Natural killer cell treated with Interleukin-12 subunit alpha and Interleukin-12 subunit beta and Interleukin-15 and Interleukin-18, amount 100 ng/mL, for 72 hours (primary cell): ENCODE data around the gene FANCC. TPM values are rescaled to one million over a fixed set of nuclear protein-coding genes. Genes with fewer than 3 reads are reported as not detected.

ENCODE experiments used
- ATAC-seq, 2 donors: fragments of 150-1000 bp; cut with Tn5 transposase in 1 of 2; sonication (Bioruptor Pico), chemical (Tn5 transposase) in 1 of 2; 2 replicates each; pipeline ENCODE4 v1.10.0; 2021
- DNase-seq: peaks from one replicate; pipeline ENCODE4 v3.0.0; 2022; ENCODE audit warnings: low spot score
- H3K27ac Mint-ChIP-seq, 2 donors: 1 replicate in 1 of 2; 2 replicates in 1 of 2; pipeline ENCODE4 v1.8.0; 2022; ENCODE audit warnings: mixed read lengths in 2 of 2, mild to moderate bottlenecking in 1 of 2, moderate library complexity in 1 of 2
- H3K27me3 Mint-ChIP-seq, 2 donors: 1 replicate in 1 of 2; 2 replicates in 1 of 2; pipeline ENCODE4 v1.8.0; 2022; ENCODE audit warnings: mixed read lengths in 2 of 2
- H3K36me3 Mint-ChIP-seq: one replicate; pipeline ENCODE4 v1.8.0; 2022; ENCODE audit warnings: mixed read lengths
- H3K4me1 Mint-ChIP-seq, 2 donors: 1 replicate in 1 of 2; 2 replicates in 1 of 2; pipeline ENCODE4 v1.8.0; 2022; ENCODE audit warnings: low read depth in 2 of 2, mixed read lengths in 2 of 2, mild to moderate bottlenecking in 1 of 2
- H3K4me3 Mint-ChIP-seq: one replicate; pipeline ENCODE4 v1.8.0; 2022; ENCODE audit warnings: mixed read lengths
- H3K9me3 Mint-ChIP-seq: 2 replicates; pipeline ENCODE4 v1.8.0; 2022; ENCODE audit warnings: mixed read lengths
- total RNA-seq, 2 donors: library from RNA; stranded (reverse); gene quantifications; one replicate each; pipeline ENCODE4 v1.2.3, GENCODE V29; 2022

Gene FANCC
- total RNA-seq, 2 donors from 2014 or later, result 13.5 to 30.5 TPM

DNA sequence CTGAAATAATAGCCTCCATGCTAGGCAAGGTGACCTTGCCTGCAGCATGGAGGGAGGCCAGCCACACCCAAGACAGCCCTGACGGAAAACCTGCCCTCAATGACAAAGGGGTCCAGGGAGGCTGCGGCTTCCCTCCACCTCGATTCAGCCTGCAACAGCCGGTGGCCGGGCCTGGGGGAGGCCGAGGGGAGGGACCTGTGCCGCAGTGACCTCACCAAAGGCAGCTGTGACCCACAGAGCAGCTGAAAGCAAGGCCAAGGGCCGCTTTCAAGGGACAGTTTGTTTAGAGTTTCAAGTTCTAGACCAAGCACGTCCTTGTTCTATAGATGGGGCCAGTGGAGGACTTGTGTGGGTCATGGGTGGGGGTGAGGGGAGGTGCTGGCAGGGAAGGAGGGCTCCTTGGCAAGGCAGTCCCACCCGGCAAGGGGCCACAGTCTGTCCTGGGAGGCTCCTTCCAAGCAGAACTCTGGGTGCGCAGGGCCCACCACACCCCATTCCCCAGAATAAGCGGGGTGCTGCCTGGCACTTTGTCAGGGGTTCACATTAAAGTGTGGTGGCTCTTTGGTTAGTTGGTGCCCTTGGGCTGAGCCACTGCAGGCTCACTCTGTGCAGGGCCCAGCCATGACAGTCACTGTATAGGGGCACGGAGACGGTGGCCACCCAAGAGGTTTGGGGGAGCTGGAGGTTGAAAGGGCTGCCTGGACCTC lies 226.5 kb downstream of the FANCC start:
- DNase-seq (peak; percentile 48), ATAC-seq (no peak)
- Mint-ChIP-seq H3K36me3 (no peaks in the 10 kb centered on the region), H3K27ac (no peak overlapping the region), H3K27me3 (no peaks in the 10 kb centered on the region), H3K4me1 (peaks cover 14 to 15% of the 10 kb centered on the region in 2 donors), H3K9me3 (no peaks in the 10 kb centered on the region), H3K4me3 (no peak overlapping the region)

DNA sequence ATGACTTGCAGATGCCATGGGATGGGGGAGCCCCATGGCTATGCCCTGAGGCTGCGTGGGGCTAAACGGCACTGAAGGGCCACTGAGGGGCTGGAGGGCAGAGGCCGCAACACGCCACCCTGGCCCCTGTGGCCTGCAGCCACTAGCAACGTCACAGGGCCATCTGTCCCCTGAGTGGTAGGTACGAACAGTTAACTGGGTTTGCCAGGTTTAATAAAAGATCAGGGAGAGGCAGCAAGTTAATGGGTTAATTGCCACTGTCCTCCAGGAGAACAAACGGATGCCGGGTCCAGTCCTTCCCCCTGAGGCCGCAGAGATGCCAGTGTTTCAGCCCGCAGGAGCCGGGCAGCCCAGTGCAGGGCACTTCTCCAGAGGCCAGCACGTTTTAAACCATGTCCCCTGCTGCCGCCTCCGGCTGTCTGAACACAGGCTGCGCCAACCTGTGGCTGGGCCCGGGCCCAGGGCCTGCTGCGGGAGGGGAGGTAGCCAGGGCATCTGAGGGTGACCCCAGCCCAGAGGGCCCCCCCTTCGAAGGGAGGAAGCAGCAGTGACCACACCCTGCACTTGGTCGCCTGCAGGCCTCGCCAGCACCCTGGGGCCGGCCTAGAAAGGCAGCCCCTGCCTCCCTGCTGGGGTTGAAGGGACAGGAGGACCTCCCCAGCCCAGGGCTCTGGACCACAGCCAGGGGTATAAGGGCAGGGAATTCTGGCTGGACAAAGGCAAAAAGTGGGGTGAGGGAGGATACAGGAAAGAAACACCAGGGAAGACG lies 227.3 kb downstream of the FANCC start:
- Mint-ChIP-seq H3K36me3 (no peaks in the 10 kb centered on the region), H3K9me3 (no peaks in the 10 kb centered on the region), H3K4me1 (peaks cover 14 to 15% of the 10 kb centered on the region in 2 donors), H3K27ac (no peak overlapping the region), H3K27me3 (no peaks in the 10 kb centered on the region), H3K4me3 (no peak overlapping the region)
- DNase-seq (no peak), ATAC-seq (no peak)

DNA sequence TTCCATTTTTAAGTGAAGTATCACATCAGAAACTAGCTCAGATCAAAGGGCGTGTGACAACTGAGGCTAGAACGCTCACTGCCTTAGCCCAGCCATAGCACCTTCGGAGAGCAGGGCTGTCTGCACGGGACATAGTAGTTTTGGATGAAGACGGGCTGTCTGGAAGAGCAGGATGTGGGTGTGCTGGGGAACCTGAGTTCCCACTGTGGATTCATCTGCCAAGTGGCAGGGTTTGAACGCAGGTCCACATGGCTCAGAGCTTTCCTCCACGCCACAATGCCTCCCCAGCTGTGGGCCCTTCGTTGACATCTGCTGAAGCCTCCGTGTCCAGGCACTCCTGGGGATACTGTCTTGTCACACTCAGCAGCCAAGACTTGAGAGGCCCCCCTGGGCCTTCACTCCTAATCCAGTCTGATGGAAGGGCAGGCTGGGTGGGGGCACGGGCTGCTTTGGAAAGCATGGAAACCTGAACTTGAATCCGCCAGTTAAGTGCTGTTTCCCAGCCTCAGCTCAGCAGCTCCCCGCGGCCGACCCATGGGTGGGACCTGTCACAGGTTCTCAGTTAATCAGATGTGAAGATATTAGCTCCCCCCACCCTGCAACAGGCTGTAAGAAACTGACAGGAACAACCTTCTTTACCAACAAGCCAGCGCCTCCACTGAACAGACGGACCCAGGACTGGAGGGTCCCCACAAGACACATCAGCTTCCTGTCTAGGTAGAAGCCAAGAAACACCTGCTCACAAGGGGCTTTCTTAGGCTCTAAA lies 228.1 kb downstream of the FANCC start:
- no peaks in the 10 kb centered on the region for H3K36me3 Mint-ChIP-seq
- H3K27me3 Mint-ChIP-seq, result no peaks in the 10 kb centered on the region

DNA sequence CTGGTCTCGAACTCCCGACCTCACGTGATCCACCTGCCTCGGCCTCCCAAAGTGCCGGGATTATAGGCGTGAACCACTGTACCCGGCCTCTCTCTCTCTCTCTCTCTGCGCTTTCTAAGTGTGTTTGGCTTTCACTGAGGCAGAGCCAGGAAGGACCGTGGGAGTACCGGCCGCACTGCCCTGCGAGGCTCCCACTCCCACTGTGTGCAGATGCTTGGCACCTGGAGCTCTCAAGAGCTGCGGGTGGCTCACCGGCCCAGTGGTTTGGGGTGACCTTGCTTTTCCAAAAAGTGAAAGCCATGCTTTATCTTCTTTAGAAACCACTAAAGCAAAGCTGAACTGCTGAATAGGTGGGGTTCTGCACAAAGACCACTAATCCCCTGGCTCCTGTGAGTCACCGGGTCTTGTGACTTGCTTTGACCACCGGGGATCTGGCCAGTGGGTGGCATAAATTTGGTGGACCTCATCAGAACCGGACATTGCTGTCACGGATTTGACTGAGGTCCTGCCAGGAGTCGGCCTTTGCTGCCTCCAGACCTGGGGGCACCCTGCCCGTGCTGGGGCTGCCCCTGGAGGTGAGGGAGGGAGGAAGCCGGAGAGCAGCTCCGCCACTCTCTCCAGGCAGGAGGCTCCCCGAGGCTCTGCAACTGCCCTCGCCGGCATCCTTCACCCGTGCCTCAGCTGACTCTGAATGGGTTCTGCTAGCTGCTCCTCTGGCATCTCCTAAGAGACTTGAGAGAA lies 228.9 kb downstream of the FANCC start:
- Mint-ChIP-seq H3K9me3 (no peaks in the 10 kb centered on the region), H3K4me1 (peaks cover 8 to 13% of the 10 kb centered on the region in 2 donors), H3K27ac (no peak overlapping the region), H3K27me3 (no peaks in the 10 kb centered on the region), H3K4me3 (no peak overlapping the region), H3K36me3 (no peaks in the 10 kb centered on the region)
- DNase-seq (no peak), ATAC-seq (no peak)

More for the DNA sequence above, 228.1 kb downstream of the FANCC start:
- H3K4me3 Mint-ChIP-seq, result no peak overlapping the region
- DNase-seq (no peak), ATAC-seq (no peak)
- H3K4me1 Mint-ChIP-seq, result peaks cover 14 to 15% of the 10 kb centered on the region in 2 donors
- no peaks in the 10 kb centered on the region for H3K9me3 Mint-ChIP-seq
- H3K27ac Mint-ChIP-seq, result no peak overlapping the region

DNA sequence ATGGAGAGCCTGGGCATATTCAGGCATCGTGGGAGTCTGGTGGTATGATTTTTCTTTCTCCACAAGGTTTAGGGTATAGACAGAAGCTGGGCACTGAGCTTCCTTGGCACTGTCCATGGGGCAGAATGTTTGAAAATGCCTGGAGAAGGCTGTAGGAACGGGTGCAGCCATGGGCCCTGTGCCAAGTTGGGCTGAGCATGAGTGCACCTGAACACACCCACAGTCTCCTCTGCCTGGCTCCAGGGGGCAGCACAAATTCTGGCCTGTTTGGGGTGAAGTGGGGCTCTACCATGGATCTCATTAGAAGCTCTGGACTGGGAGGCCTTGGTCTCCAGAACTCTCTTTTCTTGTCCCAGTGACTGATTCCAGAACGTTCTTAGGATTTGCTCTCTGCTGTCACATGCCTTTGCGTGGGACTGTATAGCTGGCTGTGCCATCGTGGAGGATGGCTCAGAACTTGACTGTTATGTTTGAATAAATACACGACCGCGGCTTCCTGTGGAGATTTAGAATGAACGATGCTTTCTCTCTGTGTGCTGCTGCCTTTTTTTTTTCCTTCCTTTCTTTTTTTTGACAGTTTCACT lies 229.8 kb downstream of the FANCC start:
- DNase-seq (no peak), ATAC-seq (no peak)
- H3K36me3 Mint-ChIP-seq, result no peaks in the 10 kb centered on the region
- H3K27ac Mint-ChIP-seq, result no peak overlapping the region
- H3K27me3 Mint-ChIP-seq, result no peaks in the 10 kb centered on the region
- peaks cover 4 to 9% of the 10 kb centered on the region in 2 donors for H3K4me1 Mint-ChIP-seq
- no peaks in the 10 kb centered on the region for H3K9me3 Mint-ChIP-seq
- H3K4me3 Mint-ChIP-seq, result no peak overlapping the region

DNA sequence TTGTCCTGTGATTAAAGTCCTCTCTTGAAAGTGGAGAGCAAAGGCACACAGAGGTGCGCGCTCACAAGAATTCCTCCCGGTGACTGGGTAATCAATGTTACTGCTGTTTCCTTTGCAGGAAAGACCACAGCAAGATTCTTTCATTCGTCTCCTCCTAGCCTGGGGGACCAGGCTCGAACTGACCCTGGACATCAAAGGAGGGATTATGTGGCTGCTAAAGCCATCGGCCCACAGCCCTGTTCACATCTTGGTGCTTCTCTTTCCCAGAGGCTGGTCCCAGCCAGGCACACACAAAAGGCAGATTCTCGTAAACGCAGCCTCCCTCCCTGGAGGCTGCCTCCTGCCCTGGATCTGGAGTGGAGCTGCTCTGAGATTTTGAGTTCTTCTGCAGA lies 230.9 kb downstream of the FANCC start:
- Mint-ChIP-seq H3K4me3 (no peak overlapping the region), H3K36me3 (no peaks in the 10 kb centered on the region), H3K27ac (no peak overlapping the region), H3K9me3 (no peaks in the 10 kb centered on the region), H3K4me1 (peaks cover 0 to under 1% of the 10 kb centered on the region in 2 donors), H3K27me3 (no peaks in the 10 kb centered on the region)
- DNase-seq, result no peak
- no peak for ATAC-seq

DNA sequence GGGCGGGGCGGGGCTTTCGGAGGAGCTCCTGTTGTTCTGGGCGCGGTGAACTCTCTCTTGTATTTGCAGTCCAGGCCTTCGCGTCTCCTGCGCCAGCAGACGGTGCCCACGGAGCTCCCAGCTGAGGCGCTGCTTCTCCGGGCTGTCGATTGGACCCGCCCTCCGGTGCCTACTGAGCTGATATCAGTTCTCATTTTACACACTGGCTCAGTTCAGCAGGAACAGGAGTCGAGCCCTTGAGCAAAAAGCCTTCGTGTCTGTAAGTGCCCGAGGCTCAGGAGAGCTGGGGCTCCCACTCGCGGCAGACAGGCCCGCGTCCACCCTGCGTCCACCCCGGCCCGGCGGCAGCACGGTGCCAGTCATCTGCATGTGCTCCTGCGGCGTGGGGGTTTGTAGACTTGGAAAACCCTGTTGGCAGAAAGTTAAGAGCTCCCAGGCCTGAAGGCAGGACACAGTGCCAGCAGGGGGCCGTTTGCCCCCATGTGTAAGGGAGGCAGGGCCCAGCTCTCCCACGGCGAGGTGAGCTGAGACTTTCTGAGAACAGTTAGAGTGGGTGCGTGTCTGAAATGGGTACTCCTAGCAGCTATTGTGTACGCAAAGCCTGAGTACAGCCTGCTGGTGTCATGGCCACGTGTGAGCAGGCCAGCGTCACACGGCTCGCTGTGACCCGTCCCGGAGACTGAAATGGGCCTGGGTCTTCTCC lies 231.5 kb downstream of the FANCC start:
- ATAC-seq (no peak), DNase-seq (no peak)
- no peak overlapping the region for H3K4me3 Mint-ChIP-seq
- no peaks in the 10 kb centered on the region for H3K4me1 Mint-ChIP-seq
- no peaks in the 10 kb centered on the region for H3K27me3 Mint-ChIP-seq
- no peaks in the 10 kb centered on the region for H3K9me3 Mint-ChIP-seq
- no peak overlapping the region for H3K27ac Mint-ChIP-seq
- no peaks in the 10 kb centered on the region for H3K36me3 Mint-ChIP-seq

DNA sequence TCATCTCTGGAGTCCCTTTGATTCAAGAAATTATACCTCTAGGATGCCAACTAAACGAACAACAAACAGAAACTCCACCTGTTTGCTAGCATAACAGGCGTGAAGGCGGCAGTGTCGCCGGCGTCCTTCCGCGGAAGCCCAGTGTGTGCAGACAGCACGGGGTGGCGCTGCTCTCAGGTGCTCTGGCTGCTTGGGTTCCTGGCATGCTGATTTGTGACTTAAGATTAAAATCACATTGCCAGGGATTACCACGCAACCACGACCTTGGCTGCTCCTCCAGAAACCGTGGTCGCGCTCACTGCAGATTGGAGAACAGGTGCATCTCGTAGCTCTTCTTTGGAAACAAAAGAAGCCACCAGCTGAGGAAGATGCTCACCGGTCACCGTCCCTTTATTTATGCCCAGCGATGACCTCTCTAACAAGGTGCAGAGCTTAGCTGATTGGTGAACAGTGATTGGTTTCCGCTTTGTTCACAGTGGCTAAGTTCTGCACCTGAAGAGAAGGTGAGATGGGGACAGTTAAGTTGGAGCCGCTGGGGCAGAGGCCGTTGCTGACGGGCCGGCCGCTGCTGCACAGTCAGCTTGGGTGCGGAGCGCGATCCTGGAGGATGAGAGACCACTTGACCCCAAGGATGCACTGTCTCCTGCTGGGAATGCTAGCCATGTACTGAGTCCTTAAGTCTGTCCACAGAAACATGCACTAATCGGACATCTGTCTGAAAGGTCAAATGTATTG lies 232.3 kb downstream of the FANCC start:
- Mint-ChIP-seq H3K4me3 (no peak overlapping the region), H3K27me3 (no peaks in the 10 kb centered on the region), H3K36me3 (no peaks in the 10 kb centered on the region), H3K27ac (no peak overlapping the region), H3K4me1 (no peaks in the 10 kb centered on the region), H3K9me3 (no peaks in the 10 kb centered on the region)
- ATAC-seq, result no peak
- no peak for DNase-seq

DNA sequence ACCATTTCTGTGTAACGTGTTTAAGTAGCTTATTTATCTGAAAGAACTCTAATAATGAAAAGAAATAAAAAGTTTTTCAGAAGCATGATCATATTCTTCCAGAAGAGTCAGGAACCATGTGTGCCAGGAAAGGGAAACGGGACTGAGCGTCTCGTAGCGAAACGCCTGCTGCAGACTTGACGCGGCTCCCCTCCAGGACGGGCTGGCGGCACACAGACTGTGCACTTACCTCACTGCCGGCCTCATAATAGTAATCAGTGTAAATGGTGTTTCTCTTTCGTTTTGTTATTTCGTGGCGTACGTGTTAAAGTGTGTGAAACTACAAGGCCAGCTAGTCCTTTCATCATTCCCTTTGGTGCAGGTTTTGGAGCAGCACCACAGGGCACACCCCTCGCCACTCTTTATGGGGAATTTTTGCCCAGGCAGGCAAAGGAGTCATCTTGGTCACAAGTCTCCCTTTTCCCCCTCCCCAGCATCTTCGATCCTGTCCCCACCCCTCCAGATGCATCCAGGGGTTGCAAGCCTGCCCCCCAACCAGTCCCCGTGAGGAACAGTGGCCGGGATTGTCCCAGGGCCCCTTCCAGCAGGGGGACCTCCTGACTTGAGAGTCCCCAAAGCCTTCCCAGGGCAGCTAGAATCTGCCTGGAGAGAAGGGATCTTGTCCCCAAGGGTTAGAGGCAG lies 233.1 kb downstream of the FANCC start:
- Mint-ChIP-seq H3K4me1 (no peaks in the 10 kb centered on the region), H3K27ac (no peak overlapping the region), H3K36me3 (no peaks in the 10 kb centered on the region), H3K9me3 (no peaks in the 10 kb centered on the region), H3K4me3 (no peak overlapping the region), H3K27me3 (no peaks in the 10 kb centered on the region)
- DNase-seq (no peak), ATAC-seq (no peak)

DNA sequence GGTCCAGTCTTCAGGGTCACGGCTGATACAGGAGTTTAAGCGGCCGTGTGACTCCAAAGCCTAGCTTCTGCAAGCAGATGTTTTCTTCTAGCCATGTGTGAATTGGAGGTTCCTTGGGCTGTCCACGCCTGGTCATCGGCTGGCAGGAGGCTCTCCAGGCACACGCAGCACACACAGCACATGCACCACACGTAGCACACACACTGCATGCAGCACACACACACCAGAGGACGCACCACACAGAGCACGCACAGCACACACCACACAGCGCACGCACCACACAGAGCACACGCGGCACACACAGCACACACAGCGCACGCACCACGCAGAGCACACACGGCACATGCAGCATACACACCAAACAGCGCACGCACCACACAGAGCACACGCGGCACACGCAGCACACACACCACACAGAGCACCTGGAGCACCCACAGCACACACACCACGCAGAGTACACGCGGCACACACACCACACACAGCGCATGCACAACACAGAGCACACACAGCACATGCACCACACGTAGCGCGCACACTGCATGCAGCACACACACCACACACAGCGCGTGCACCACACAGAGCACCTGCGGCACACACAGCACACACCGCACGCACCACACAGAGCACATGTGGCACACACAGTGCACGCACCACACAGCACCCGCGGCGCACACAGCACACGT lies 234.3 kb downstream of the FANCC start:
- Mint-ChIP-seq H3K27me3 (no peaks in the 10 kb centered on the region), H3K4me1 (no peaks in the 10 kb centered on the region), H3K27ac (no peak overlapping the region), H3K36me3 (no peaks in the 10 kb centered on the region), H3K9me3 (no peaks in the 10 kb centered on the region), H3K4me3 (no peak overlapping the region)
- ATAC-seq (peak; percentile 31 to 48), DNase-seq (no peak)

DNA sequence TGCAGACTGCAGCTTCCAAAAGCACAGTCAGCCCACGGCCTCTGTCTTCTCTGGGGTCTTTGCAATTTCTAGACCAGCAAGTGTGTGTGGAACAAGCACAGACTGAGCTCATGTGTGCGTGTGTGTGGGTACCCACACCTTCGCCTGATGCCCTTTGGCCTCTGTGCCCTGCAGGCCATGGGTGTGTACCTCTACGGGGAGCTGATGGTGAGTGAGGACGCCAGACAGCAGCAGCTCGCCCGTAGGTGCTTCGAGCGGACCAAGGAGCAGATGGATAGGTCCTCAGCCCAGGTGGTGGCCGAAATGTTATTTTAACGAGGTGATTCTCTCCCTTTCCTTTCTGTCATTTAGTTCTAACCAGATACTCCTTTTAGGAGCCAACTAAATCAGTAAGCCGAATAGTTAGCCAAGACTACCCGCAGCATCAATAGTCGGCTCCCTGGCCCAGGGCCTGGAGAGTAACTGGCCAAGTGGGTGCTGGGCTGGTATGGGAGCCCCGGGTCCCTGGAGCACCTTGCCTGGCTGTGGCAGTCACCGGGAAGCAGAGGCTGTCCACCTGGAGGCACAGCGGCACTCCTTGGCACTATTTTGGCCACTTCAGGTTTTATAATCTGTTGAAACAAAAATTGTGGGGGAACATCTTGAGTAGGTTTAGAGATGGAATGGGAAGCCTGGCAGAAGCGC lies 235.0 kb downstream of the FANCC start:
- DNase-seq, result no peak
- Mint-ChIP-seq H3K27me3 (no peaks in the 10 kb centered on the region), H3K4me3 (no peak overlapping the region), H3K9me3 (no peaks in the 10 kb centered on the region), H3K4me1 (no peaks in the 10 kb centered on the region), H3K36me3 (no peaks in the 10 kb centered on the region), H3K27ac (no peak overlapping the region)
- ATAC-seq, result peak in 1 of 2 donors; percentile 44
